Gastroesophageal sphincter (tissue), 3 donors: ENCODE data around the gene CHRNA9.

Experiments used
- CTCF ChIP-seq, 4 experiments: fragments of 200-600 bp in 2 of 4; fragments of 450-650 bp in 2 of 4; sonication (generic) in 1 of 4; IDR thresholded peaks; one replicate each; pipeline ENCODE4 v1.5.1; 2017 to 2019; ENCODE audit warnings: antibody characterized with exemption in 4 of 4, mild to moderate bottlenecking in 2 of 4, moderate library complexity in 2 of 4
- POLR2A ChIP-seq, 2 donors: fragments of 450-650 bp; IDR thresholded peaks; one replicate each; pipeline ENCODE4 v1.6.1; 2017; ENCODE audit warnings: antibody characterized with exemption in 2 of 2, mild to moderate bottlenecking in 2 of 2, moderate library complexity in 1 of 2

DNA sequence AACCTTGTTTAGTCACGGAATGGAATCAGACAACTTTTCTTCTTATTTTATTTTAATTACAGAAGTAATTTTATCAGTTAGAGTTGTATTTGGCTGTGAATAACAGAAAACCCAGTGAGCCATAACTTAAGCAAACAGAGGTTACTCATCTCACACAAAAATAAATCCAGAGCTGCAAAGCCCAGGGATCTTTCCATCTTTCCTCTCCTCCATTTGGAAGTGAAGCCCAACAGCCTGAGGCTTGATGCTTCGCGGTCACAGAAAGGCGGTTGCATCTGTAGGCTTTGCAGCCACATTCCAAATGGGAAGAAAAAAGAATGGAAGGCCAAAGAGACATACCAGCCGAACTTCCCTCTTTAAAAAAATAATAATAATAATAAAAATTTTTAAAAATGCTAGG lies 22.6 kb downstream of the CHRNA9 start:
- no peak for TF ChIP-seq CTCF (IDR thresholded peaks at IDR 0.05)
- no peak for TF ChIP-seq POLR2A (IDR thresholded peaks at IDR 0.05)
